IgD-negative memory B cell (primary cell): ENCODE results near the gene CD200R1. TPM values are rescaled to one million over a fixed set of nuclear protein-coding genes. Genes with fewer than 3 reads are reported as not detected.

Experiments used
- H3K27ac Mint-ChIP-seq, 3 donors: one replicate each; pipeline ENCODE4 v1.8.0; 2020 to 2022; ENCODE audit warnings: mild to moderate bottlenecking in 3 of 3, mixed read lengths in 3 of 3, moderate library complexity in 1 of 3
- H3K27me3 Mint-ChIP-seq: one replicate; pipeline ENCODE4 v1.8.0; 2021; ENCODE audit warnings: mixed read lengths
- H3K36me3 Mint-ChIP-seq: one replicate; pipeline ENCODE4 v1.8.0; 2020; ENCODE audit warnings: mild to moderate bottlenecking, mixed read lengths
- H3K4me1 Mint-ChIP-seq, 3 donors: one replicate each; pipeline ENCODE4 v1.8.0; 2020 to 2022; ENCODE audit warnings: mixed read lengths in 3 of 3, mild to moderate bottlenecking in 1 of 3
- H3K4me3 Mint-ChIP-seq, 4 donors: one replicate each; pipeline ENCODE4 v1.8.0; 2020 to 2022; ENCODE audit warnings: mild to moderate bottlenecking in 4 of 4, mixed read lengths in 4 of 4, moderate library complexity in 3 of 4
- H3K9me3 Mint-ChIP-seq, 3 donors: one replicate each; pipeline ENCODE4 v1.8.0; 2020 to 2021; ENCODE audit warnings: mixed read lengths in 3 of 3, mild to moderate bottlenecking in 1 of 3
- polyA plus RNA-seq: library from polyadenylated mRNA; unstranded; fragments of 300-500 nt; fragmentation: Illumina TruSeq; gene quantifications from one replicate; pipeline ENCODE4 v1.2.3, GENCODE V29; 2021

The CD200R1 gene
- polyA plus RNA-seq, 1 donor from 2014 or later: 8.5 TPM

DNA sequence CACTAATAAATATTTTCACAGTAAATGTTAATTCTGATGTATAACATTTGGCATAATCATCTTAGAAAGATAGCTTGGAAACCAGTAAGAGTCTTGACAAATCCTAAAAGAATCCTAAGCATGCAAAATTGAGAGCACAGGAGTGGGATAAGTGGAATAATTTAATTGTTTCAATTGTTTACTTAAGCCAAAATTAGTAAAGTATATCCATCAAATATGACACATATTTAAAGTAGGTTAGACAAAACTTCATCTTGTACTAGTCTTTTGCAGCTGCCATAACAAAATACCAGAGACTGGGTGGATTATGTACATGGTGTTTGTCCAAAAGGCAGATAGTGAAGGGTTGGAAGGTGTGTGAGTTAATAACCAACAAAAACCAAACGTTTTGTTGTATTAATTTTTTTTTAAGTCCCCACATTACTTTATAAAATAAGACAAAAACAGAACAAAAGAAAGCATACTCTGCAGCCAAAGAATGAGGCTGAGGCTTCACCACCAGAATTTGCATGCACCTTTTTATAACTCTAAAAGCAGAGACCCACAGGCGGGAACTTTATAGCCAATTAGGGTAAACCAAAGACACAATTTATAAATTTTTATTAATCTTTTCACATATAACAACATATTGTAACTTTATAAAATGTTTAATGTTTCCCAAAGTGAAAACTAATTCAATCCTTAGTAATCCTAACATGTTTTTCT lies 86.4 kb downstream of the CD200R1 start:
- H3K27ac Mint-ChIP-seq: no peak overlapping the region
- peaks cover 0 to 3% (median 0%) of the 10 kb centered on the region in 3 donors for H3K9me3 Mint-ChIP-seq
- peaks cover 3% of the 10 kb centered on the region for H3K36me3 Mint-ChIP-seq
- H3K4me1 Mint-ChIP-seq: peaks cover 18 to 28% (median 24%) of the 10 kb centered on the region in 3 donors
- H3K4me3 Mint-ChIP-seq: peak overlapping the region in 3 of 4 donors; percentile 32 to 84 (median 63)
- no peaks in the 10 kb centered on the region for H3K27me3 Mint-ChIP-seq

DNA sequence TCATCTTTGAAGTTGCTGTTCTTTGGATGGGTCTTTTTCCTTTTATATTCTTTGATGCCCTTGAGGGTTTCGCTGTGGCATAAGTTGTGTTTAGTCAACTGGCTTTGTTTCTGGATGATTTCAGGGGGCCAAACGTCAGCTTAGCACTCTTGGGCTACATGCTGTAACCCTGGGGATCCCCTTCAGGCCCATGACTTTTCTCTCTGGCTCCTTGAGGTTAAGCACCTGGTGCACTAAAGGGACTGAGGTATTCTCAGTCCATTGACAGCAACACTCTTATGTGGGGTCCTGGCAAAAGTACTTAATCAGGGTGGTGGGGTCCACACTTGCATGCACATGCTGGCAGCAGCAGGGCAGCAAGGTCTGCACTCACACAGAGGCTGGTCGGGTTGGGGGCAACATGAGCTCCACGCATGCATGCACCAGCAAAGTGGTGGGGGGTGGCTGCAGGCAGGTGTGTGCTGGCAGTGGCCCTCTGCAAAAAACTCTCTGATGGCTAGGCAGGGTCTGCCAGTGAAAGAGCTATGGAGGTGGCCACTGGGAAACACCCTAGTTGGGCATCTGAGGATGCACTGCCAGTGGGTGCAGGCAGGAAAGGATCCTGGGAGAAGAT lies 90.1 kb downstream of the CD200R1 start:
- Mint-ChIP-seq H3K4me1 (peaks cover 32 to 50% (median 43%) of the 10 kb centered on the region in 3 donors), H3K27ac (no peak overlapping the region), H3K36me3 (peaks cover 1% of the 10 kb centered on the region), H3K9me3 (peaks cover 0 to 4% (median 3%) of the 10 kb centered on the region in 3 donors), H3K4me3 (no peak overlapping the region), H3K27me3 (peaks cover 2% of the 10 kb centered on the region)

DNA sequence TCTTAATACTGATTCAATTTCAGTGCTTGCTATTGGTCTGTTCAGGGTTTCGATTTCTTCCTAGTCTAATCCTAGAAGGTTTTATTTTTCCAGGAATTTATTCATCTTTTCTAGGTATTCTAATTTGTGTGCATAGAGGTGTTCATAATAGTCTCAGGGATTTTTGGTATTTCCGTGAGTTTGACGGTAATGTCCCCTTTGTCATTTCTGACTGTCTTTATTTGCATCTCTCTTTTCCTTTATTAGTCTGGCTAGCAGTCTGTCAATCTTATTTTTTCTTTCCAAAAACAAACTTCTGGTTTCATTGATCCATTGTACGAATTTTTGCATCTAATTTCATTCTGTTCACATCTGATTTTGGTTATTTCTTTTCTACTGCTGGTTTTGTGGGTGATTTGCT lies 93.0 kb downstream of the CD200R1 start:
- Mint-ChIP-seq H3K27ac (no peak overlapping the region), H3K36me3 (peaks cover 1% of the 10 kb centered on the region)

DNA sequence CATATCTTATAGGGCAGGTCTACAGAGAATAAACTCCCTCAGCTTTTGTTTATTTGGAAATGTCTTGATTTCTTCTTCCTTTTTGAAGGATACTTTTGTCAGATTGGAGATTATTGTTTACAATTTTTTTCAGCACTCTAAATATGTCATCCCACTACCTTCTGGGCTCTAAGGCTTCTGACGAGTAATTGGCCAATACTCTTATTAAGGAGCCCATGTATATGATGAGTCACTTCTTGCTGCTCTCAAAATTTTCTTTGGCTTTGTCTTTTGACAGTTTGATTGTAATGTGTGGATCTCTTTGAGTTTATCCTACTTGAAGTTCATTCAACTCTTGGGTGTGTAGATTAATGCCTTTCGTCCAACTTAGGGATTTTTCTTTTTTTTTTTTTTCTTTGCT lies 99.3 kb downstream of the CD200R1 start:
- H3K27me3 Mint-ChIP-seq: no peaks in the 10 kb centered on the region
- peaks cover 27 to 36% (median 31%) of the 10 kb centered on the region in 3 donors for H3K4me1 Mint-ChIP-seq
- H3K9me3 Mint-ChIP-seq: peaks cover 2 to 11% (median 5%) of the 10 kb centered on the region in 3 donors
- peak overlapping the region in 2 of 4 donors; percentile 19 to 49 for H3K4me3 Mint-ChIP-seq
- no peak overlapping the region for H3K27ac Mint-ChIP-seq
- peaks cover 1% of the 10 kb centered on the region for H3K36me3 Mint-ChIP-seq

More for the DNA sequence above, 93.0 kb downstream of the CD200R1 start:
- Mint-ChIP-seq H3K4me1 (peaks cover 19 to 45% (median 28%) of the 10 kb centered on the region in 3 donors), H3K27me3 (peaks cover 2% of the 10 kb centered on the region), H3K9me3 (peaks cover 0 to 5% (median 4%) of the 10 kb centered on the region in 3 donors), H3K4me3 (peak overlapping the region in 3 of 4 donors; percentile 32 to 89 (median 80))

DNA sequence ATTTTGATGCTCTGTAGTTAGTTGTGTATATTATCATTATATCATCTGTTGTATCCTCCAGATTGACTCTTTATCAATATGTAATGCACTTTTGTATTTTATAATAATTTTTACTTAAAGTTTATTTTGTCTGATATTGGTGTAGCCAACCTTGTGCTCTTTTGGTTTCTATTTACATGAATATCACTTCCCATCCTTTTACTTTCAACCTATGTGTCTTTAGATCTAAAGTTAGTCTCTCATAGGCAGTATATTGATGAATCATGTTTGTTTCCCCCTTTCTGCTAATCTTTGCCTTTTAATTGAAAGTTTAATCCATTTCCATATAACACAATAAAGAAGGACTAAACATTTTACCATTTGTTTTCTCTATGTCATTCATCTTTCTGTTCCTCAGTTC lies 100.2 kb downstream of the CD200R1 start:
- Mint-ChIP-seq H3K36me3 (no peaks in the 10 kb centered on the region), H3K27me3 (no peaks in the 10 kb centered on the region), H3K4me3 (peak overlapping the region in 3 of 4 donors; percentile 51 to 93 (median 89)), H3K27ac (peak overlapping the region in 1 of 3 donors; percentile 92), H3K4me1 (peaks cover 23 to 33% (median 28%) of the 10 kb centered on the region in 3 donors), H3K9me3 (peaks cover 2 to 16% (median 9%) of the 10 kb centered on the region in 3 donors)

DNA sequence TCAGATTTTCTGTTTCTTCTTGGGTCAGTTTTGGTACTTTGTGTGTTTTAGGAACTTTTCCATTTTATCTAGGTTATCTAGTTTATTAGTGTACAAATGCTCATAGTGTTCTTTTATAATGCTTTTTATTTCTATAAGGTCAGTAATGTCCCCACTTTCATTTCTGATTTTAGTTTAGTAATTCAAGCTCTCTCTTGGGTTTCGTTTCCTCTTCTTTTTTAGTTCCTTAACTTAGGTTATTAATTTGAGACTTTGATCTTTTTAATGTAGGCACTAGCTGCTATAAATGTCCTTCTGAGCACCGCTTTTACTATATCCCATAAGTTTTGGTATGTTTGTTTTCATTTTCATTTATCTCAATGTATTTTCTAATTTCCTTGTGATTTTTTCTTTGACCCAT lies 101.3 kb downstream of the CD200R1 start:
- Mint-ChIP-seq H3K27ac (peak overlapping the region in 2 of 3 donors; percentile 87 to 92), H3K27me3 (no peaks in the 10 kb centered on the region), H3K36me3 (peaks cover 2% of the 10 kb centered on the region), H3K9me3 (peaks cover 4 to 22% (median 9%) of the 10 kb centered on the region in 3 donors), H3K4me3 (peak overlapping the region; percentile 51 to 93 (median 74)), H3K4me1 (peaks cover 22 to 31% (median 27%) of the 10 kb centered on the region in 3 donors)

DNA sequence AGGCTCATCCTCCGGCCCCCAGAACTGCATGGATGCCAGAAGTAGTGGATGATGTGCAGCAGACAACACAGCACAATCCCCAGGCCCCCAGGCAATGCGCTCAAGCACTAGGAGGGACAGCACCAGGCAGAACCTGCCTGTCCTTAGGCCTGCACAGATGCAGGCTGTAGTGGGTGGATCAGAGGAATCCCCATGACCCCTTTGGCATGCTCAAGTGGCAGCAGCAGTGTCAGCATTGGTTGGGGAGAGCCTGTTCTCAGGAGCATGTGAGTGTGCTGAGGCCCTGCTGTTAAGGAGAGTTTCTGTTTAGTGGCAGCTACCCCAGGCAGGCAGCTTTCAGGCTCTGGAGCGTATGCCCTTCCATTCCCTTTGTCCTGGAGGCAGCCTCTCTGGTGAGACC lies 103.2 kb downstream of the CD200R1 start:
- Mint-ChIP-seq H3K4me3 (no peak overlapping the region), H3K9me3 (peaks cover 5 to 22% (median 10%) of the 10 kb centered on the region in 3 donors), H3K4me1 (peaks cover 22 to 27% (median 23%) of the 10 kb centered on the region in 3 donors), H3K27me3 (no peaks in the 10 kb centered on the region), H3K27ac (no peak overlapping the region), H3K36me3 (peaks cover 5% of the 10 kb centered on the region)

Other genes starting within 250 kb of the CD200R1 start
- not detected for gene CD200R1L, start 128.2 kb downstream of the CD200R1 start, polyA plus RNA-seq
- 18.8 TPM for gene GTPBP8, start 15.9 kb upstream of the CD200R1 start, polyA plus RNA-seq
- 0.70 TPM for gene BOC, start 236.5 kb upstream of the CD200R1 start, polyA plus RNA-seq